Stimulated activated CD4-positive, alpha-beta T cell treated with anti-CD3 and anti-CD28 coated beads, Interleukin-1b, Interleukin-23, amount 100 ng/mL, for 1 hour (primary cell): ENCODE data around the gene RXRA.

ENCODE experiments used
- DNase-seq, 2 donors: peaks; one replicate each; pipeline ENCODE4 v3.0.0-alpha.2; 2020; ENCODE audit warnings: low read depth in 2 of 2

The RXRA gene

GRCh38 chr9:134367061-134367460 is 40.8 kb downstream of the RXRA start:
- DNase-seq = no peak

DNA sequence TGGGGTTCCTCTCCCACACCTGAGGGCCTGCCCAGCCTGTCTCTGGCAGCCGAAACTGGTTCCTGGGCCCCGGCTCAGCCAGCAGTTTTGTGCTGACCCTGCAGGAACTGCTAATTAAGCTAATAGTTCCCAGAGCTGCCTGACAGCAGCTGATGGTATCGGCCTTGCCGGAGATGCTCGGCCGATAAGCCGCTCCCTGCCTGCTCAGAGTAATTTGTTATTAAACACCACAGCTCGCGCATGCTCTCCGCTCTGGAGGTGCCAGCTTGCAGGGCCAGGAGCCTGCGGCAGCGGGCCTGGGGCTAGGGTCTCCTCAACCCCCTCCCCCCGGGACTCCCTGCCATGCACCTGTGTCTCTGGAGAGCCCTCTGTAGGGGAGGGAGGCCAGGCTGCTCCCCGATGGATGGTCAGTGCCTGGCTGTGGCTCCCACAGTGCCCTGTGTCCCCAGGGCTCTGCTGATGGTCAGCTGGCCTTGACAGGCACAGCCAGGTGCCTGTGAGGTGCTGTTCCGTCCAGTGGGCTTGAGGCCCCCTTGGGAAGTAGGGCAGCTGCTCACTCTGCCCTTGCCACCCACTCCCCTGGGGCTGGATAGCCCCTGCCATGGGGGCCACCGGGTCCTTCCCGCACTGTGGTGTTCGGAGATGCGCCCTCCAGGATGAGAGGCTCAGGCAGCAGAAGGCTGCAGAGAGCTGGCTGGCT is 41.7 kb downstream of the RXRA start:
- DNase-seq = no peak

DNA sequence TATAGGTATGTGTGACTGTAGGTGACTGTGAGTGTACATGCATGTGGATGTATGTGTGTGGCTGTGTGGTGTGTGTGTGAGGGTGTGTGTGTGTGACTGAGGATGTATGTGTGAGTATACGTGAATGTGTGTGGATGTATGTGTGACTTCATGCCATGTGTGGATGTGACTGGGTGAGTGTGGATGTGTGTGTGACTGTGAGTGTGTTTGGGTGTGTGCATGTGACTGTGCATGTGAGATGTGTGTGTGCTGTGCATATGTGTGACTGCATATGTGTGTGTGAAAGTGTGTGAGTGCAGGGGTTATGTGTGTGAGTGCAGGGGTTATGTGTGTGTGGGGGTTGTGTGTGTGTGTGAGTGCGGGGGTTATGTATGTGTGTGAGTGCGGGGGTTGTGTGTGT is 42.3 kb downstream of the RXRA start:
- no peak for DNase-seq

- DNase-seq = no peak
Measured at GRCh38 chr9:134369416-134370212, 43.4 kb downstream of the RXRA start.

DNA sequence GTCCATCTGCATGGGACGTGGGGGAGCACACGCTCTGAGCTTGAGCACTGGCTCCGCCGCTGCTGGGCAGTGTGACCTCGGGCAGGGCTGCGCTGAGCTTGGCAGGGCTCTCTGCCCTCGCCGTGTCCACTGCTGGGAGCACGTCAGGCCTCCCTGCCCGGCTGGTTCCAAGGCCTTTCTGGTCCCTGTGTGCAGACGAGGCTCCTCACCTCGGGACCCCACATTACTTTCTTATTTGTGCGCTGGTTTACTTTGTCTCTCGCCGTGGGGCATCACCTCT is 43.9 kb downstream of the RXRA start:
- no peak for DNase-seq

GRCh38 chr9:134370638-134371037 is 44.4 kb downstream of the RXRA start:
- DNase-seq = no peak

- DNase-seq = no peak
Measured at GRCh38 chr9:134371731-134372130, 45.5 kb downstream of the RXRA start.

- no peak for DNase-seq
Measured at GRCh38 chr9:134372581-134373267, 46.5 kb downstream of the RXRA start.

DNA sequence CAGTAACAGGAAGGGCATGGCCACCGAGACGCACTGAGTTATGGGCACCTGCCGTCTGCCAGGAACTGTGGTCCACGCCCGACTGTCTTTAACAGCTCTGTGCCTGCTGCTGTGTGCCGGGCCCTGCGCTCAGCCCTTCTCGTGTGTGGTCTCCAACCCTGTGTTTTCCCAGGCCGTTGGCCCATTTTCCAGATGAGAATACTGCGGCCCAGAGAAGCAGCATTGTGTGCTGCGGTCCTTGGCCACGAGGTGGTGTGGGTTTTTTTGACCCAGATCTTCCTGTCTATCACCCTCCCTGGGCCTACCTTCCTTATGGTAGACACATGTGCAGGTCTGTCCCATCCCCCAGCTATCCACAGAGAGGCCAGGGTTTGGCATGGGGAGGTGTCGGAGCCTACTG is 47.0 kb downstream of the RXRA start:
- no peak for DNase-seq

DNA sequence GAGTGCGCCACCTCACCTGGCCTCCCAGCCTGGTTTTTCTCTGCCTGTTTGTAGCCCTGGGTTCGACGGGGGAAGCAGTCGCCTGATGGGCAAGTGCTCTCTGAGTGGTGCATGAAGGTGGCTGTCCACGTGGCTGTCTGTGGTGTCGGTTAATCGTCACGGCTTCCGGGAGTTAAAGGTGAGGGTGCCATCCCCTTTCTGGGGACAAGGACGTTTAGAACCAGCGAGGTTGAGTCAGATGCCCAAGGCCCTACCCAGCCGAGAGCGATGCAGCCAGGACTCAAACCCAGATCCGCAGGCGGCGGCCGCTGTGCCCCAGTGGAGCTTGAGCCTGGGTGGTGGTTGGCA is 47.7 kb downstream of the RXRA start:
- no peak for DNase-seq

DNA sequence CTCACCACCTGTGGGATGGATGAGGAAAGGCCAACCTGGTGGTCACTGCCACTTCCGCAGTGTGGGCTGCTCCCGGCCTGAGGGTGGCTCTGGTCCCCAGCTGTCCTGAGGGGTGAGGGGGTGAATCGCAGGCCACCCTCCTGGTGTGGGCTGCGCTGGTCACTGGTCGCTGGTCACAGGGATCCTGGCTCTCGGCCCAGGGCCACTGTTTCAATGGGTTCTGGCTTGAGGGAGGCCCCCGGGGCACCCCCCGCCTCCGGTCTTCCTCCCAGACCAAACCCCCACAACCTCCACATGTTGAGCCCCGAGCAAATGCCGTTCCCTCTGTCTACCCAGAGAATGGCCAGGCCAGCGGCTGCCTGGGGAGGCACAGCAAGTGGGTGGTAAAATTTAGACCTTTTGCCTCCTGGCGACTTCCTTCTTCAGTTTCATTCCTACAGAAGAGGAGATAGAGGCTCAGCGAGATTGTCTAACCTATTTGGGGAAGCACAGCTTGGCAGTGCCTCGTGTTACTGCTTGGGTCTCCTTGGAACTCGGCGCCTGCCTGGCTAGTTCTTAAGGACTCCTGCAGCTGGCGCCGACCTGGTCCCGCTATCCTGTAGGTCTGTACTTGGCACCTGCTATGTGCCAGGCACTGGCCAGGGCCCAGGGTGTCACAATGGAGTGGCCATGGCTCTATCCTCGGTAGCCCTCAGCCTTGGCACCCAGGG is 48.2 kb downstream of the RXRA start:
- DNase-seq = no peak

GRCh38 chr9:134375011-134375390 is 48.7 kb downstream of the RXRA start:
- DNase-seq = no peak

DNA sequence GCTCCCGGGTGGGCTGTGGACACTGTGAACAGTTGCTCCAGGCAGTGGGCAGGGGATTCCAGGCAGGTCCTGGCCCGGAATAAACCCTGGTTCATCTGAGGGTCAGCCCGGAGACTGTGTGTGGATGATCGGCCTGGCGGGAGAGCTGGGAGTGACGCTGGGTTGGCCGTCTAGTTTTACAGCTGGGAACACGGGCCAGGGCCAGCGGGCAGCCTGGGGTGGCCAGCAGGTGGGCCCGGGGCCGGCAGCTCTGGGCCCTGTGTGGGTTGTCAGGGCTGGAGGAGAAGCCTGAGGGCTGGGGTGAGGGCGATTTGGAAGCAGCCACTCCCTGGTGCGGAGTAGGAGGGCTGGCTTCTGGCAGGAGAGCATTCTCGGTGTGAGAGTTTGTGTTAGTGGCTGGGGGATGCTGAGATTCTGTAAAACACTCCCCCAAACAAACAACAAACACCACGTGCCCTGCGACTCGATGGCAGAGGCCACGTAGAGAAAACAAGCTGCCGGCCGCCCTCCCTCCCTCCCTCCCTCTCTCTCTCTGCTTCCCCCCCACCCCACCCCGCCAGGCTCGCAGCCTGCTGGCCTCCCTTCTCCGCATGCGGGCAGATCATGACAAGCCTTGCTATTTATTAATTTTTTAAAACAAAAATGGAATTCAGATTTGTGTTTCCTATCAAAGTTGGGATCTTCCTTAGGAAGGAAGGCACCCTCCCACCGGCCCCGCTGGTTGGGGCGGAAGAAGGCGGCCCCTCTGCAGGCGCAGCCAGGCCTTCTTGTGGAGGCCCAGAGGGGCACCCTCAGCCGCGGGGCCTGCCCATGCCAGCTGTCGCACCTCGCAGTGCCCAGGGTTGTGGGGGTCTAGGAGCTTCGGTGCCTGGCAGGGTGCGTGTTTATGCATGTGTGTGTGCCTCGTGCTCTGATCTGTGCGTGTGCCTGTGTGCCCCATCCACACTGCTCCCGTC is 49.5 kb downstream of the RXRA start:
- DNase-seq = no peak

DNA sequence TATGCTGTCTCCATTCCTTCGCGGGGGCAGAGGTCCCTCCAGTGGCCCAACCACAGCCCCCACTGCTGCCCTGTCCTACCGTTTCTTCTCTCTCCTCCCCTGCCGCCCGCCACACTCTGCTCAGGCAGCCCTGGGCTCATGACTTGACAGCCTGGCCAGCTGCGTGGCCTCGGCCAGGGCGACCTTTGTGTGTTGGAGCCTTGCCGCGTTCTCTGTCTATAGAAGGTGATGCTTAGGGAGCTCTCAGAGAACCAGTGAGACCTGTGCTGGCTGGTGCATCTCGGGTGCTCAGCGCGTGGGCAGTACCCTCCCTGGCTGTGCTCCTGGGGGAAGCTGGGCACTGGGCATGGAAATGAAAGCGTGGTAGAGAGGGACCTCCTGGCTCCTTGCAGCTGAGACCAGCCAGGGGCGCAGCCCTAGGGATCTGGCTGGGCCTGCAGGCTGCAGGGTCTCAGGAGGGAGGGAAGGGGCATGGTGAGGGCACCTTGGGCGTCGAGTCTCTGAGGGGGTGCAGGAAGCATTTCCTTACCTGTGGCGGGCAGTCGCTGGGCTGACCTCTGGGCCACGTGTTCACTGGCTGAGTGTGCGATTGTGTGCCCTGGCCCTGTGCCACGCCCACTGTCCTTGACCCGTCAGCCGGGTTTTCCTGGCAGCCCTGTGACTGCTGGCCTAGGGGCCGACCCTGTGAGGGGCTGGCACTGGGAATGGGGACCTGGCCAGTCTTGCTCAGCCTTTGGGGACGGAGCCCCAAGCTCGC is 50.3 kb downstream of the RXRA start:
- no peak for DNase-seq

DNA sequence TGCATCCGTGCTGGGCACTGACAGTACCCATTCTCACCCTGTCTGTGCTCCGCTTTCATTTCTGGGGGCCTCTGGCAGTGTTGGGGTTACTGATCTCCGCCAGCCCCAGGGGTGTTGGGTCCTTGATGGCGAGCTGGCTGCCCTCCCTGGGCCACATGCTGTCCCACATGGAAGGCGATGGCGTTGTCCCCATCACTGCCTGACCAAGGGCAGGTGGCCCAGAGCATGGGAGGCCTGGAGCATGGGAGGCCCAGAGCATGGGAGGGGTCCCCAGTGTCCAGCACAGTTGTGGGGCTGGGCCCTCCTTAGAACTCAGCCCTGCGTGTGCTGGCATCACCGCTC is 50.9 kb downstream of the RXRA start:
- DNase-seq = no peak

DNA sequence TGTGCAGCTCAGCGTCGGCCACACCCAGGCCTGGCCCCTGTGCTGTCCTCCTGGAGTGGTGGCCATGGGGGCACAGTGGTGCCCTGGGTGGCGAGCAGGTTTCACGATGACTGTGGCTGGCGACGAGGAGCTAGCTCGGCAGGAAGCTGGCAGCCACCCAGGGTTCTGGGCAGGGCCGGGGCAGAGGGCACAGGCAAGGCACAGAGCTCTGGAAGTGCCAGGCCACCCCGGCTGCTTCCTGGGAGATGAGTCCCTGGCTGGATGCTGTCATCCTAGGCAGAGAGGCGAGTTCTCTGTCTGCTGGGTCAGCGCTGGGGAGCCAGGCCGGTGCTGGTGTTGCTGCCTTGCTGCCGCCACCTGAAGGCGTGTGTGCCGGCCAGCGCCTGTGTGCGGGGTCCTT is 51.7 kb downstream of the RXRA start:
- no peak for DNase-seq

GRCh38 chr9:134378901-134379338 is 52.7 kb downstream of the RXRA start:
- DNase-seq = no peak

DNA sequence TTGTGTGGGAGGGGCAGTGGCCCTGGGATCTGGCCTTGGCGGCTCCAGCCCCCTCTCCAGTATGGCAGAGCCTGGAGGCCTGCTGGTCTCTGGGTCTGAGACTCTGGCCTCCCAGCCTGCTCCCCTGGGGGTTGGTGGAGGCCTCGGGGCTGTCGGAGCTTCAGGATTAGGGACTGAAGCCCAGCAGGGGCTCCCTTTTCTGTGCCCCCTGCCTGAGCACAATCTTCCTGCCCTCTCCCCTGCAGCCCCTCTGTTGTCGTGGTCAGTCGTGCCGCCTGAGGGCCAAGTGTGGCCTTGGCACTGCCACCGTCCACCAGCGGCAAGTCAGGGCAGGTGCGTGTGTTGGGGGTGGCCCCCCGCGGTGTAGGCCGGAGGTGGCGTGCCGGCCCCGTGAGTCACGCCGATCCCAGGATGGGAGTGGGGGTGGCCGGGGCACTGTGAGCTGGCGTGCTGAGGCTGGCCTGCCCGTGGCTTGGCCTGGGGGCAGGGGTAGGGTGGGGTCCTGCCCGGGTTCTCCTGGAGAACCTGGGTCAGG is 53.6 kb downstream of the RXRA start:
- no peak for DNase-seq

- no peak for DNase-seq
Measured at GRCh38 chr9:134380542-134381271, 54.5 kb downstream of the RXRA start.

- no peak for DNase-seq
Measured at GRCh38 chr9:134381272-134381661, 55.0 kb downstream of the RXRA start.
